ENCODE measurements around the gene TK2. TPM values are rescaled to one million over a fixed set of nuclear protein-coding genes. Genes with fewer than 3 reads are reported as not detected.
"Not testable (repeated sequence)": the region's sequence is repeated elsewhere in the genome, so short reads cannot be mapped to it uniquely, and the experiment has no call there.

TK2 gene
- total RNA-seq, 1 donor from 2014 or later: 13.7 TPM

GRCh38 chr16:66508914-66509496 lies 40.9 kb downstream of the TK2 start:
- no peak for TF ChIP-seq CTCF (conservative IDR thresholded peaks at IDR 0.05; ENCODE audit: low read depth, low read length)
- H3K4me3 ChIP-seq (ENCODE audit: low read depth, low read length): no peak overlapping the region
- no peak for DNase-seq (ENCODE audit: low read depth)

GRCh38 chr16:66508248-66508913 lies 41.5 kb downstream of the TK2 start:
- peak; percentile 33 for TF ChIP-seq CTCF (conservative IDR thresholded peaks at IDR 0.05; ENCODE audit: low read depth, low read length)
- H3K4me3 ChIP-seq (ENCODE audit: low read depth, low read length): no peak overlapping the region
- peak; percentile 91 for DNase-seq (ENCODE audit: low read depth)

GRCh38 chr16:66507731-66508239 lies 42.1 kb downstream of the TK2 start:
- no peak overlapping the region for H3K4me3 ChIP-seq (ENCODE audit: low read depth, low read length)
- TF ChIP-seq CTCF (conservative IDR thresholded peaks at IDR 0.05; ENCODE audit: low read depth, low read length): no peak
- no peak for DNase-seq (ENCODE audit: low read depth)

GRCh38 chr16:66503612-66504011 lies 46.3 kb downstream of the TK2 start:
- TF ChIP-seq CTCF (conservative IDR thresholded peaks at IDR 0.05; ENCODE audit: low read depth, low read length): no peak
- DNase-seq (ENCODE audit: low read depth): no peak
- H3K4me3 ChIP-seq (ENCODE audit: low read depth, low read length): no peak overlapping the region

GRCh38 chr16:66503030-66503429 lies 46.9 kb downstream of the TK2 start:
- no peak for TF ChIP-seq CTCF (conservative IDR thresholded peaks at IDR 0.05; ENCODE audit: low read depth, low read length)
- H3K4me3 ChIP-seq (ENCODE audit: low read depth, low read length): no peak overlapping the region
- no peak for DNase-seq (ENCODE audit: low read depth)

- H3K4me3 ChIP-seq (ENCODE audit: low read depth, low read length): no peak overlapping the region
- no peak for DNase-seq (ENCODE audit: low read depth)
- TF ChIP-seq CTCF (conservative IDR thresholded peaks at IDR 0.05; ENCODE audit: low read depth, low read length): no peak
These were observed 47.7 kb downstream of the TK2 start for GRCh38 chr16:66502020-66502913.

GRCh38 chr16:66501563-66501962 lies 48.4 kb downstream of the TK2 start:
- not testable (repeated sequence) for H3K4me3 ChIP-seq (ENCODE audit: low read depth, low read length); DNase-seq (ENCODE audit: low read depth)

GRCh38 chr16:66497921-66498320 lies 52.0 kb downstream of the TK2 start:
- H3K4me3 ChIP-seq (ENCODE audit: low read depth, low read length); DNase-seq (ENCODE audit: low read depth): not testable (repeated sequence)

GRCh38 chr16:66496226-66496625 lies 53.7 kb downstream of the TK2 start:
- H3K4me3 ChIP-seq (ENCODE audit: low read depth, low read length); DNase-seq (ENCODE audit: low read depth): not testable (repeated sequence)

All from epithelial cell of proximal tubule (primary cell).